Immature natural killer cell (primary cell): ENCODE data around the gene NCS1. TPM values are rescaled to one million over a fixed set of nuclear protein-coding genes. Genes with fewer than 3 reads are reported as not detected.

ENCODE experiments used
- DNase-seq, 3 donors: peaks; one replicate each; pipeline ENCODE4 v3.0.0; 2022; ENCODE audit warnings: mixed read lengths in 1 of 3
- H3K27ac Mint-ChIP-seq, 6 donors: one replicate each; pipeline ENCODE4 v1.8.0; 2020; ENCODE audit warnings: mixed read lengths in 6 of 6, mild to moderate bottlenecking in 5 of 6, inconsistent platforms in 4 of 6, moderate library complexity in 3 of 6
- H3K27me3 Mint-ChIP-seq, 3 donors: one replicate each; pipeline ENCODE4 v1.8.0; 2020 to 2021; ENCODE audit warnings: low read depth in 3 of 3, mild to moderate bottlenecking in 3 of 3, mixed read lengths in 3 of 3, moderate library complexity in 3 of 3, inconsistent platforms in 1 of 3
- H3K36me3 Mint-ChIP-seq, 3 donors: one replicate each; pipeline ENCODE4 v1.8.0; 2020; ENCODE audit warnings: mixed read lengths in 3 of 3, inconsistent platforms in 2 of 3, mild to moderate bottlenecking in 2 of 3
- H3K4me1 Mint-ChIP-seq, 2 donors: one replicate each; pipeline ENCODE4 v1.8.0; 2020; ENCODE audit warnings: inconsistent platforms in 2 of 2, mild to moderate bottlenecking in 2 of 2, mixed read lengths in 2 of 2, moderate library complexity in 1 of 2
- H3K4me3 Mint-ChIP-seq, 5 donors: one replicate each; pipeline ENCODE4 v1.8.0; 2020; ENCODE audit warnings: mild to moderate bottlenecking in 5 of 5, mixed read lengths in 5 of 5, inconsistent platforms in 3 of 5, moderate library complexity in 3 of 5
- H3K9me3 Mint-ChIP-seq, 6 donors: one replicate each; pipeline ENCODE4 v1.8.0; 2020; ENCODE audit warnings: mild to moderate bottlenecking in 6 of 6, mixed read lengths in 6 of 6, inconsistent platforms in 4 of 6, moderate library complexity in 3 of 6
- polyA plus RNA-seq, 3 donors: library from polyadenylated mRNA; unstranded; fragments of 300-500 nt; fragmentation: Illumina TruSeq; gene quantifications; one replicate each; pipeline ENCODE4 v1.2.3, GENCODE V29; 2021

NCS1 gene
- polyA plus RNA-seq, 3 donors from 2014 or later = 0.26 to 0.30 TPM; not detected in 1

- Mint-ChIP-seq H3K27me3 (peaks cover 0 to 1% (median 0%) of the 10 kb centered on the region in 3 donors), H3K4me1 (no peaks in the 10 kb centered on the region), H3K4me3 (no peak overlapping the region), H3K9me3 (peaks cover 0 to 12% (median 0%) of the 10 kb centered on the region in 6 donors), H3K27ac (no peak overlapping the region), H3K36me3 (peaks cover 0 to 12% (median 6%) of the 10 kb centered on the region in 3 donors)
- no peak for DNase-seq
Observed at GRCh38 chr9:130227833-130228232, 55.6 kb downstream of the NCS1 start.

- peaks cover 0 to 12% (median 6%) of the 10 kb centered on the region in 3 donors for H3K36me3 Mint-ChIP-seq
- DNase-seq = no peak
- no peak overlapping the region for H3K27ac Mint-ChIP-seq
- H3K9me3 Mint-ChIP-seq = peaks cover 0 to 12% (median 0%) of the 10 kb centered on the region in 6 donors
- H3K4me3 Mint-ChIP-seq = no peak overlapping the region
- H3K27me3 Mint-ChIP-seq = peaks cover 0 to 2% (median 0%) of the 10 kb centered on the region in 3 donors
- no peaks in the 10 kb centered on the region for H3K4me1 Mint-ChIP-seq
Observed at GRCh38 chr9:130229759-130230158, 57.6 kb downstream of the NCS1 start.

GRCh38 chr9:130230631-130231030, 58.4 kb downstream of the NCS1 start:
- Mint-ChIP-seq H3K36me3 (peaks cover 0 to 12% (median 6%) of the 10 kb centered on the region in 3 donors), H3K4me3 (no peak overlapping the region), H3K4me1 (no peaks in the 10 kb centered on the region), H3K27me3 (peaks cover 0 to 2% (median 0%) of the 10 kb centered on the region in 3 donors), H3K27ac (no peak overlapping the region), H3K9me3 (peaks cover 0 to 12% (median 0%) of the 10 kb centered on the region in 6 donors)
- DNase-seq = no peak

- peaks cover 0 to 2% (median 0%) of the 10 kb centered on the region in 6 donors for H3K9me3 Mint-ChIP-seq
- peaks cover 0 to 3% (median 2%) of the 10 kb centered on the region in 3 donors for H3K27me3 Mint-ChIP-seq
- H3K36me3 Mint-ChIP-seq = peaks cover 0 to 4% (median 0%) of the 10 kb centered on the region in 3 donors
- DNase-seq = no peak
- peak overlapping the region in 1 of 6 donors; percentile 64 for H3K27ac Mint-ChIP-seq
- H3K4me1 Mint-ChIP-seq = peaks cover 4 to 5% of the 10 kb centered on the region in 2 donors
- H3K4me3 Mint-ChIP-seq = no peak overlapping the region
Observed at GRCh38 chr9:130232899-130233586, 60.8 kb downstream of the NCS1 start.

GRCh38 chr9:130233587-130233945, 61.4 kb downstream of the NCS1 start:
- H3K4me1 Mint-ChIP-seq = peaks cover 4 to 5% of the 10 kb centered on the region in 2 donors

GRCh38 chr9:130234340-130235260, 62.4 kb downstream of the NCS1 start:
- H3K27ac Mint-ChIP-seq = no peak overlapping the region
- no peak for DNase-seq
- no peak overlapping the region for H3K4me3 Mint-ChIP-seq
- peaks cover 4 to 5% of the 10 kb centered on the region in 2 donors for H3K4me1 Mint-ChIP-seq
- H3K27me3 Mint-ChIP-seq = peaks cover 0 to 3% (median 2%) of the 10 kb centered on the region in 3 donors
- no peaks in the 10 kb centered on the region for H3K9me3 Mint-ChIP-seq
- H3K36me3 Mint-ChIP-seq = peaks cover 0 to 2% (median 0%) of the 10 kb centered on the region in 3 donors

More at GRCh38 chr9:130233587-130233945, 61.4 kb downstream of the NCS1 start:
- no peak for DNase-seq
- H3K36me3 Mint-ChIP-seq = peaks cover 0 to 4% (median 0%) of the 10 kb centered on the region in 3 donors
- peaks cover 0 to 3% (median 2%) of the 10 kb centered on the region in 3 donors for H3K27me3 Mint-ChIP-seq
- H3K27ac Mint-ChIP-seq = no peak overlapping the region
- H3K4me3 Mint-ChIP-seq = no peak overlapping the region
- no peaks in the 10 kb centered on the region for H3K9me3 Mint-ChIP-seq

GRCh38 chr9:130235558-130236435, 63.6 kb downstream of the NCS1 start:
- Mint-ChIP-seq H3K27ac (peak overlapping the region in 1 of 6 donors; percentile 55), H3K4me1 (peaks cover 7 to 9% of the 10 kb centered on the region in 2 donors), H3K27me3 (peaks cover 0 to 3% (median 2%) of the 10 kb centered on the region in 3 donors), H3K9me3 (no peaks in the 10 kb centered on the region), H3K4me3 (peak overlapping the region in 3 of 5 donors; percentile 38 to 49 (median 47)), H3K36me3 (no peaks in the 10 kb centered on the region)
- peak; percentile 59 to 73 (median 68) for DNase-seq

- no peak for DNase-seq
- H3K4me3 Mint-ChIP-seq = no peak overlapping the region
- H3K27me3 Mint-ChIP-seq = peaks cover 0 to 3% (median 2%) of the 10 kb centered on the region in 3 donors
- no peaks in the 10 kb centered on the region for H3K9me3 Mint-ChIP-seq
- H3K36me3 Mint-ChIP-seq = no peaks in the 10 kb centered on the region
- H3K4me1 Mint-ChIP-seq = peaks cover 10 to 13% of the 10 kb centered on the region in 2 donors
- no peak overlapping the region for H3K27ac Mint-ChIP-seq
Observed at GRCh38 chr9:130236436-130236985, 64.3 kb downstream of the NCS1 start.

GRCh38 chr9:130237076-130237475, 64.9 kb downstream of the NCS1 start:
- peaks cover 10 to 13% of the 10 kb centered on the region in 2 donors for H3K4me1 Mint-ChIP-seq
- no peaks in the 10 kb centered on the region for H3K9me3 Mint-ChIP-seq
- no peak for DNase-seq
- no peak overlapping the region for H3K27ac Mint-ChIP-seq
- H3K4me3 Mint-ChIP-seq = no peak overlapping the region
- no peaks in the 10 kb centered on the region for H3K36me3 Mint-ChIP-seq
- peaks cover 0 to 5% (median 3%) of the 10 kb centered on the region in 3 donors for H3K27me3 Mint-ChIP-seq

- H3K27ac Mint-ChIP-seq = no peak overlapping the region
- no peak overlapping the region for H3K4me3 Mint-ChIP-seq
- no peaks in the 10 kb centered on the region for H3K36me3 Mint-ChIP-seq
- DNase-seq = no peak
- H3K9me3 Mint-ChIP-seq = no peaks in the 10 kb centered on the region
- H3K27me3 Mint-ChIP-seq = peaks cover 0 to 3% (median 3%) of the 10 kb centered on the region in 3 donors
- peaks cover 14 to 17% of the 10 kb centered on the region in 2 donors for H3K4me1 Mint-ChIP-seq
Observed at GRCh38 chr9:130237763-130238524, 65.7 kb downstream of the NCS1 start.

GRCh38 chr9:130239363-130239695, 67.1 kb downstream of the NCS1 start:
- H3K9me3 Mint-ChIP-seq = no peaks in the 10 kb centered on the region
- peaks cover 17 to 21% of the 10 kb centered on the region in 2 donors for H3K4me1 Mint-ChIP-seq
- DNase-seq = no peak
- H3K27me3 Mint-ChIP-seq = peaks cover 0 to 3% (median 3%) of the 10 kb centered on the region in 3 donors
- H3K27ac Mint-ChIP-seq = no peak overlapping the region
- no peak overlapping the region for H3K4me3 Mint-ChIP-seq
- no peaks in the 10 kb centered on the region for H3K36me3 Mint-ChIP-seq

- Mint-ChIP-seq H3K36me3 (no peaks in the 10 kb centered on the region), H3K27me3 (peaks cover 0 to 3% (median 3%) of the 10 kb centered on the region in 3 donors), H3K9me3 (no peaks in the 10 kb centered on the region), H3K27ac (no peak overlapping the region), H3K4me3 (no peak overlapping the region), H3K4me1 (peaks cover 17 to 21% of the 10 kb centered on the region in 2 donors)
- no peak for DNase-seq
Observed at GRCh38 chr9:130239741-130240241, 67.6 kb downstream of the NCS1 start.
